ENCODE data around the gene DHH. TPM values are rescaled to one million over a fixed set of nuclear protein-coding genes. Genes with fewer than 3 reads are reported as not detected.

Gene DHH
- total and polyA plus RNA-seq, 4 donors: 0.16 to 2.6 (median 0.95) TPM

GRCh38 chr12:49126852-49127763 lies 32.5 kb upstream of the DHH start:
- no peak overlapping the region for H3K27ac ChIP-seq (ENCODE audit: low read depth in 1 of 2, low read length in 1 of 2)
- DNase-seq (no peak), ATAC-seq (ENCODE audit: insufficient read depth, low FRiP score) (no peak)
- H3K4me1 ChIP-seq (ENCODE audit: control insufficient read depth in 5 of 5, insufficient read depth in 5 of 5, low read length in 5 of 5): peaks cover 0 to 18% (median 3%) of the 10 kb centered on the region in 5 donors
- no peaks in the 10 kb centered on the region for H3K27me3 ChIP-seq (ENCODE audit: control insufficient read depth in 3 of 3, insufficient read depth in 3 of 3, low read length in 2 of 3)
- H3K4me3 ChIP-seq: no peak overlapping the region
- no peaks in the 10 kb centered on the region for H3K9me3 ChIP-seq (ENCODE audit: control insufficient read depth in 4 of 4, insufficient read depth in 3 of 4, low read length in 3 of 4)
- H3K36me3 ChIP-seq (ENCODE audit: control insufficient read depth in 4 of 4, insufficient read depth in 4 of 4, low read length in 4 of 4): peaks cover 12 to 33% (median 19%) of the 10 kb centered on the region in 4 donors
- 90 to 92% methylated on average over 4 of the region's 4 CpGs for WGBS, 2 donors
- no peak for TF ChIP-seq CTCF (IDR thresholded peaks at IDR 0.05; ENCODE audit: control extremely low read depth, extremely low read depth)
- no peak overlapping the region for H3K9ac ChIP-seq (ENCODE audit: insufficient read depth in 1 of 2, low read length in 2 of 2)

- peak; percentile 24 to 66 (median 52) for DNase-seq
- TF ChIP-seq CTCF (IDR thresholded peaks at IDR 0.05; ENCODE audit: control extremely low read depth, extremely low read depth): peak; percentile 36
- WGBS, 2 donors: 39 to 44% methylated on average over 6 of the region's 6 CpGs
- H3K27ac ChIP-seq (ENCODE audit: low read depth in 1 of 2, low read length in 1 of 2): no peak overlapping the region
- no peaks in the 10 kb centered on the region for H3K9me3 ChIP-seq (ENCODE audit: control insufficient read depth in 4 of 4, insufficient read depth in 3 of 4, low read length in 3 of 4)
- no peak for ATAC-seq (ENCODE audit: insufficient read depth, low FRiP score)
- no peak overlapping the region for H3K9ac ChIP-seq (ENCODE audit: insufficient read depth in 1 of 2, low read length in 2 of 2)
- H3K27me3 ChIP-seq (ENCODE audit: control insufficient read depth in 3 of 3, insufficient read depth in 3 of 3, low read length in 2 of 3): no peaks in the 10 kb centered on the region
- H3K4me1 ChIP-seq (ENCODE audit: control insufficient read depth in 5 of 5, insufficient read depth in 5 of 5, low read length in 5 of 5): no peaks in the 10 kb centered on the region
- no peak overlapping the region for H3K4me3 ChIP-seq
- no peaks in the 10 kb centered on the region for H3K36me3 ChIP-seq (ENCODE audit: control insufficient read depth in 4 of 4, insufficient read depth in 4 of 4, low read length in 4 of 4)
Measured at GRCh38 chr12:49121047-49121696, 26.6 kb upstream of the DHH start.

- no peaks in the 10 kb centered on the region for H3K27me3 ChIP-seq (ENCODE audit: control insufficient read depth in 3 of 3, insufficient read depth in 3 of 3, low read length in 2 of 3)
- WGBS, 2 donors: 48 to 50% methylated on average over 6 of the region's 6 CpGs
- H3K9ac ChIP-seq (ENCODE audit: insufficient read depth in 1 of 2, low read length in 2 of 2): peak overlapping the region in 1 of 2 donors; percentile 84
- H3K27ac ChIP-seq (ENCODE audit: low read depth in 1 of 2, low read length in 1 of 2): peak overlapping the region; percentile 71 to 78
- H3K4me1 ChIP-seq (ENCODE audit: control insufficient read depth in 5 of 5, insufficient read depth in 5 of 5, low read length in 5 of 5): peaks cover 0 to 17% (median 8%) of the 10 kb centered on the region in 5 donors
- DNase-seq (no peak), ATAC-seq (ENCODE audit: insufficient read depth, low FRiP score) (no peak)
- no peaks in the 10 kb centered on the region for H3K9me3 ChIP-seq (ENCODE audit: control insufficient read depth in 4 of 4, insufficient read depth in 3 of 4, low read length in 3 of 4)
- H3K4me3 ChIP-seq: no peak overlapping the region
- TF ChIP-seq CTCF (IDR thresholded peaks at IDR 0.05; ENCODE audit: control extremely low read depth, extremely low read depth): no peak
- H3K36me3 ChIP-seq (ENCODE audit: control insufficient read depth in 4 of 4, insufficient read depth in 4 of 4, low read length in 4 of 4): peaks cover 0 to 3% (median under 1%) of the 10 kb centered on the region in 4 donors
Measured at GRCh38 chr12:49111206-49111605, 16.6 kb upstream of the DHH start.
